Activated T-helper 9 cell treated with anti-CD3 and anti-CD28 coated beads, Interleukin-2, amount 50 U/mL, for 16 hours (primary cell): ENCODE data around the gene CDH4.

Experiments
- DNase-seq: peaks from one replicate; pipeline ENCODE4 v3.0.0-alpha.2; 2020; ENCODE audit warnings: low read depth

The CDH4 gene

DNA sequence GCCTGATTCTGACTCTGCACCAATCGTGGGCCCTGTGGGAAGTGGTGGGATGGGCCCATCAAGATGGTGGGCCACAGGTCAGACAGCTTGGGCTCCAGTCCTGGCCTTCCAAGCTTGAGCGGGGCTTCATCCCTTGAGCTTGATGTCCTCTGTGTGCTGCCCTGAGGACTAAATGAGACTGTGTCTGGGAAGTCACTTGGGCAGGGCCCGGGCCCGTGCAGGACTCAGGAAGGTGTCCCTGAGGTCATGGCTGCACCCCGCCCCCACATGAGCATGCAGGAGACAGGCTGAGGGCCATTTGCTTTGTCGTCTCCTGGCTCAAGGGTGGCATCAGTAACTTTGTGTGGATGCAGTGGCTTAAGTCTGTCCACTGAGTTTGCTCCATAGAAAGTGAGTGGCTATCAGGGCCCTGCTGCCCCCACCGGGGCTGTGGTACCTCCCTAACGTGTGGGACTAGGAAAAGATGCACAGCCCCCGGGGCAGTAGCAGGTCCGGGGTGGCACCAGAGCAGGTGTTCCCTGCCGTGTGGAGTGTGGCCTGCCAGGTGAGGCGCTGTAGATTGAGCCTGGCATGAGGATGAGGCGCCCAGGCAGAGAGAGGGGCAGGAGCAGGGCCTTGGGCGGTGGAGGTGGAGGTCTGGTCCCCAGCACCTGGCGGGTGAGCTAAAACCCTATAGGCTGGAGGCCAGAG, 515.0 kb downstream of the CDH4 start:
- DNase-seq = no peak

DNA sequence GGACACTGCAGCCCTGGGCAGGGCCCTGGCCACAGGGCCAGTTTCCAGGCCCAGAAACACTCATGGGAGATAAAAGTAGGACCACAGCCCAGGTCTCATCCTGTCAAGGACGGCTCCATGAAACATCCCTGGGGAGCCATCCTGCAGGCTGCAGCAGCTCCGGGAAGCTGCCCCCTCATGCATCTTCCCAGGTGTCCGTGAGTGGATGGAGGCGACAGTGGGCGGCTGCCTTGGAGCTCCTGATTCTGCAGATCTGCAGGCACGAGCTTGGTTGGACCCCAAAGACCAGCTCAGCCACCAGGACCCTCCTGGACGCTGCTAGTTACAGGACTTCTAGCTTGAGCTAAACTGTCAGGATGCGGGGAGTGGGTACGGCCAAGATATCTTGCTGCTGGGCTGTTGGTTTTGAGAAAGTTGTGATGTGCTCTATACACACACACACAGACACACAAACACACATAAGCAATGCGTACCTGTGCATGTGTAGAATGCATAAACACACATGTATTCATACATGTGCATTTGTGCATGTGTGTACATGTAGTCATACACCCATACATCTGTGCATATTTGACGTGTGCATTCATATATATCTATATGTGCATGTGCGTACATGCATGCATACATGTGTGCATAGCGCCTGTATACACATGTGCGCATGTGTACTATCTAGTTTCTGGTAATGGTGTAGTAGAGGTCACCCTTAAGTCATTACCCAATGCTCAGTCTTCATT, 515.9 kb downstream of the CDH4 start:
- DNase-seq = no peak

DNA sequence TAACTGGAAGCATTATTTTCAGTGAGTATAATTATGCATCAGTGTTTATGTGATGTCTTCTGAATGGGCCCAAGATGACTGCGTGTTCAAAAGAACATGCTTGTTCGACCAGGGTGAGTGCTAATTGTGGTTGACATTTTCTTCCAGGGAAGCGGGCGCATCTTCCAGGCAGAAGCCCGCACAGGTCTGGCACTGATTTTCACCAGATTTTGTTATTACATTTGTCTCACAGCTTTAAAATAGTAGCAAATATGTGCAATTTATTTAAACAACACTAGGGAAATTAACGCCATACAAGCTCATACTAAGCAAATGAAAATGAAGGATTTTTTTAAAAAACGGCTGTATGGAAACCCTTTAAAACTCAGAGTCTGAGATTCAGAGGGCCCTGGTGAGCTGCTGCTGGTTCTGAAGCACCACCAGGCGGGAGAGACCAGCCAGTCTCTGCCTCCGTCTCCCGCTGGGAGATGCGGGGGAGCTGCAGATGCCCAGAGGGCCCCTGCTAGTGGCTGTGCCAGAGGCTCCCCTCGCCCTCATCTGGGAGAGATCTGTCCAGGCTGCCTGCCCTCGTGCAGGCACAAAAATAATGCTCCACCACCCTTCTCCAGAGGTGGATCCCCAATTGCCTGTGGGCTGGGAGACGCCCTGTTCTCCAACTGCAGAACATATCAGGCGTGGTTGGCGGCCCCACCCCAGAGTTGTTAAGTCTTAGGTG, 516.7 kb downstream of the CDH4 start:
- DNase-seq = no peak

DNA sequence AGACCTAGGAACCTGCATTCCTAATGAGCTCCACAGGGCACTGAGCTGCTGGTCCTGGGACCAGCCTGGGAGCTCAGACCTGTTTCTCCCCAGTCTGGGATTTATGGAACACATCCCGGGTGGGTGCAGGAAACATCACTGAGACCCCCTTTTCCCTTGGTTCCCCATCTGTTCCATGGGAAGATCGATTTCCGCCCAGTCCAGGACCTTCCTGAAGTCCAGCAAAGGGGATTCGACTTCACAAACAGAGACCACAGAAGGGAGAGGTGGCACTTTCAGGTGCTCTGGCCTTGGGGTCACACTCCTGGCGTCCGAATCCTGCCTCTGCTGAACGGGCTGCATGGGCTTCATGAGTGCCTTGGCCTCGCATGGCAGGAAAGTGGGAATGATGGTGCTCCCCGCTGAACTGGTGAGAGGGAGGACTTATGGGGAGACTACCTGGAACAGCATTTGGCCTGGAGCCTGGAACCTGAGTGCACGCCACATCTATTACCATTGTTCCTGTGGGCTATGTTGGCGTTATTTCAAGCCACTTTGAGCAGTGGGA, 517.3 kb downstream of the CDH4 start:
- no peak for DNase-seq

- DNase-seq = no peak
Observed at GRCh38 chr20:61770113-61770585, 518.1 kb downstream of the CDH4 start.

GRCh38 chr20:61771805-61772350, 519.8 kb downstream of the CDH4 start:
- DNase-seq = no peak

GRCh38 chr20:61772828-61773631, 521.0 kb downstream of the CDH4 start:
- no peak for DNase-seq

DNA sequence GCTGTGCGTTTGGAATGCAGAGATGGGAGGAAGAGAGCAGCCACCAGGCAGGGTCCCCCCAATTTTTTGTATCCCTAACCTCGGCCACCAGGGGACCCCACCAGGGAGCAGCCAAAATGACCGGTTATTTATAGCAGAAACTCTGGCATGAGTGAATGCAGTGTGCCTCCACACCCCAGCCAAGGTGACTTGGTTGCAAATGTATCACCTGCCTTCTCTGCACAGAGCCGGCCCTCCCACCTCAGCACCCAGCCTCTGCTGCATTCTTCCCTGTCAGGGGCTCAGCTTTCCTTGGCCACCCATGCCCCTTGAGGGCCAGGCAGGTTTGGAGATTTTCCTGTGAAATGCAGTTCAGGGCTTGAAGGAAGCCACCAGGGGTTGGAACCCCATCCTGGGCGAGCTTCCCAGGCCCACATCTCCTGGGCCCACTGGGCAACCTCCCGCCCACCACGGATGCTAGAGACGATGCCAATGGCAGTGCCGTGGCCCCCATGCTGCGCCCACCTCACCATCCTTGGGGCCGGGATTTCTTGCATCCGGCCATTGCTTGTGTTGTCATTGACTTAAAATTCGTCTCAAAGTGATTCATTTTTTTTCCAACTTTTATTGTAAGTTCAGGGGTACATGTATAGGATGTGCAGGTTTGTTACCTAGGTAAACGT, 522.0 kb downstream of the CDH4 start:
- DNase-seq = no peak

DNA sequence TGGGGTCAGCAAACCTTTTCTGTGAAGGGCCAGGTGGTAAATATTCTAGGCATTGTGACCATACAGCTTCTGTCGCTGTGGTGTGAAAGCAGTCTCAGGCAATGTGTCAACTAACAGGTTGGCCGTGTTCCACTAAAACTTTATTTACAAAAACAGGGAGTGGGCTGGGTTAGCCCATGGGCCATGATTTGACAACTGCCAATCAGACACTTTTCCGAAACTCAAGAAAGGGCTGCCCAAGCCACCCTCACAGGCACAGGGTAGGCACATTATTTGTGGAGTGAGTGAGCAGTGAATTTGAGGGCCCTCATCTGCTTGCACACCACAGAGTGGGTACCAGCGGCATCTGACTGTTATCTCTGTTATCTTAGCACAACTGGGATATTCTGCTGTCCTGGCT, 523.4 kb downstream of the CDH4 start:
- no peak for DNase-seq

- no peak for DNase-seq
Observed at GRCh38 chr20:61776491-61777075, 524.5 kb downstream of the CDH4 start.

- DNase-seq = no peak
Observed at GRCh38 chr20:61777773-61778494, 525.9 kb downstream of the CDH4 start.

DNA sequence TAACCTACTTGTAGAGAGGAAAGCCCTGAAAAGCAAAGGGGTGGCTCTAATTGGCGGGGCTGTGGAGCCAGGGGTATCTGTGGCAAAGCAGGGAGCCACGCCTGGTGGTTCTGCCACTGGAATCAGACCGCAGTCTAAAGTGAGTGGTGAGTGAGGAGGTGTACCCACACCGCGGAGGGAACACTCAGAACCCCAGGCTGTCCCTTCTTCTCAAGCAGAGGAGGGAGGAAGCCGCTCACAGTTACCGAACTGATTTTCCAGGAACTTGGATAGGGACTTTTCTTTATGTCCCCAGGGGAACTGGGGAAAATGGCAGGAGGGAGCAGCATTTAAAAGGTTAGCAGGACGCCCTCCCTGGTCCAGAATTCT, 526.4 kb downstream of the CDH4 start:
- no peak for DNase-seq

GRCh38 chr20:61779176-61779965, 527.3 kb downstream of the CDH4 start:
- no peak for DNase-seq

DNA sequence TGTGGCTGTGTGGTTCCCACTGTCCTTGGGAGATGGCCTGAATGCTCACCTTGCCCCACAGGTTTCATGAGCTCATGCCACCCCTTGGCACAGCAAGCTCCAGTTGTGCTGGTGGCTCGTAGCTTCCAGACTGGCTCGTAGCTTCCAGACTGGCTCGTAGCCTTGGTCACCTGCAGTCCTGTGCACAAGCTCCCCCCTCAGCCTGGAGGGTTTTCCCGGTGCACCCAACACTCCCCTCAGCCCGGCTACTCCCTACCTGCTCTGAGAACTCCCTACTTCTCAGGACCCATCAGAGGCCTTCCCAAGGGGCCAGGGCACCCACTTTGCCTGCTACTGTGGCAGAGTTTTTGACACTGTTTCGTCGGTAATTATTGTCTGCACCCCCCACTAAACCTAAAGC, 528.0 kb downstream of the CDH4 start:
- no peak for DNase-seq

DNA sequence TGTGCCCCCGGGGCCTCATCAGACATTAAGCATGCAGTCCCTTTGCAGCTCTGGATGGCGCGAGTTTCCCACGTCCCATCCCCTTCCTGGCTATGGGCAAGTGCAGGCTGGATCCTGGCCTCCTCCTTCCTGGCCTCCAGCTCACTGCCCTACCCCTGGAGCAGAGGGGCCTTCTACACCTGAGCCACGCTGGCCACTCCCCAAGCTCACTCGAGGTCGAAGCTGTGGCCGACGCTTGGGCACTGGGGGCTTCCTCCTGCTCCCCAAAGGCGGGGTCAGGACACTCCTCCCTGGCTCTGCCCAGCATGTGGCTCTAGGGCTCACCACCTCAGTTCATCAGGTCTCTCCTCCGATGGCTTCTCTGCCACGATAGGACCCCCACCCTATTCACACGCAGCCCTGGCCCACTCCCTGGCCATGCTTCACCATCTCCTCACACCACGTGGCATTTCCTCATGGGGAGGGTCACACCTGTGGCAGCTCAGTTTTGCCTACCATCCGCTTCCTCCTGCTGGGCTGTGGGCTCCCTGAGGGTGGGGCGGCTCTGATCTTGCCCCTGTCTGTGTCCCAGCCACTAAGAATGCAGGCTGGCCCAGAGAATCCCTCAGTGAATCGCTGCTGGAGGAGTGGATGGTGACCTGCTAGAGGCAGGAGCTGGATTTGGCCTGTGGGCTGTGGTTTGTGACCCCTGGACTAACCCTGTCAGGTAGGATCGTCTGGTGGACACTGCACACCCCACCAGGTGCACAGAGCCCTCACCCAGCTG, 532.9 kb downstream of the CDH4 start:
- no peak for DNase-seq

- DNase-seq = no peak
Observed at GRCh38 chr20:61785567-61785816, 533.4 kb downstream of the CDH4 start.

GRCh38 chr20:61786230-61786629, 534.2 kb downstream of the CDH4 start:
- no peak for DNase-seq

GRCh38 chr20:61788343-61788742, 536.3 kb downstream of the CDH4 start:
- no peak for DNase-seq

DNA sequence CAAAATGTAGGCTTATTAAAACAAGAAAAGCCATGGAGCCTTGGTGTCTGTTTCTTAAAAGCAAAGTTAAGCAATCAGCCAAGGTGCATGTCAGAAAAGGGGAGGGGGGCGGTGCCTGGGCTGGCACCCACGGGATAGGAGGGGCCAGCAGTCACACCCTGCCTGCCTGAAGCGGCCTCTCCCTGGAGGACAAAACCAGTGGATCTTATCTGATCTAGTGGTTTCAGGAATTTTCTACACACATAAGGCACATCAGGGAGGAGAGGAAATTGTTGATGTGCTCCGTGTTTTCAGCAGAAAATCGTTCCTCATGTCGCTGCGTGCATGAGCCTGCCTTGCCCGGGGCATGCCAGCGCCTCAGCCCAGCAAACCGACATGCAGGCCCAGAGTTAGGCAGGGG, 537.3 kb downstream of the CDH4 start:
- no peak for DNase-seq
